AG09309 (cell line): ENCODE results near the gene LGI1.
A peak's percentile ranks its signal among the peaks of the same experiment; 100 is the strongest.
"Not testable (repeated sequence)": the region's sequence is repeated elsewhere in the genome, so short reads cannot be mapped to it uniquely, and the experiment has no call there.

Experiments
- DNase-seq: peaks from one replicate; pipeline ENCODE4 v3.0.0-alpha.2; 2010; ENCODE audit warnings: low read depth
- H3K4me3 ChIP-seq: 2 replicates; pipeline ENCODE4 v1.5.1; 2011; ENCODE audit warnings: mild to moderate bottlenecking, low read depth, low read length, moderate library complexity; ENCODE audit not compliant: control insufficient read depth
- TF ChIP-seq, protein P1 (sequence below): IDR thresholded peaks from 2 replicates; pipeline ENCODE4 v1.5.1; 2011; ENCODE audit warnings: mild to moderate bottlenecking, low read depth, low read length, inconsistent platforms; ENCODE audit not compliant: insufficient read depth, control insufficient read depth; ENCODE audit errors: missing control alignments

LGI1 gene

DNA sequence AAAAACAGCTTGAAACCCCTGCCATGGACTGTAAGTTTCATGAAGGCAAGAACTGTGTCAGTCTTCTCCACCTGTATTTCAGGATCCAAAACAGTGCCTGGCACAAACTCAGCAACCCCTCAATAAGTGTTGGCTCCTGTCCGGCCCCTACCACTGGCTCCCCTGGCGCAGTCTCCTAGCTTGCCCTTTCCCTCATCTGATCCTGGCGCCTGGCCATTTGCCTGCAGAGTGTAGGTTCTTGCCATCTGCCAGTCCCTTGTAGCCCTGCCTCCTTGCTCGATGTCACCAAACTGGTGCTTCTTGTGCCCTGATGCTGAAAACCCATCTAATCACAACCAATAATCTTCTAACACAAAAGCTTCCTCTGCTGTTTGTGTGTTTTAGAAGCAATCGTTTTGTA, 60.4 kb downstream of the LGI1 start:
- DNase-seq, result no peak
- H3K4me3 ChIP-seq, result no peak overlapping the region
- TF ChIP-seq, protein P1, sequence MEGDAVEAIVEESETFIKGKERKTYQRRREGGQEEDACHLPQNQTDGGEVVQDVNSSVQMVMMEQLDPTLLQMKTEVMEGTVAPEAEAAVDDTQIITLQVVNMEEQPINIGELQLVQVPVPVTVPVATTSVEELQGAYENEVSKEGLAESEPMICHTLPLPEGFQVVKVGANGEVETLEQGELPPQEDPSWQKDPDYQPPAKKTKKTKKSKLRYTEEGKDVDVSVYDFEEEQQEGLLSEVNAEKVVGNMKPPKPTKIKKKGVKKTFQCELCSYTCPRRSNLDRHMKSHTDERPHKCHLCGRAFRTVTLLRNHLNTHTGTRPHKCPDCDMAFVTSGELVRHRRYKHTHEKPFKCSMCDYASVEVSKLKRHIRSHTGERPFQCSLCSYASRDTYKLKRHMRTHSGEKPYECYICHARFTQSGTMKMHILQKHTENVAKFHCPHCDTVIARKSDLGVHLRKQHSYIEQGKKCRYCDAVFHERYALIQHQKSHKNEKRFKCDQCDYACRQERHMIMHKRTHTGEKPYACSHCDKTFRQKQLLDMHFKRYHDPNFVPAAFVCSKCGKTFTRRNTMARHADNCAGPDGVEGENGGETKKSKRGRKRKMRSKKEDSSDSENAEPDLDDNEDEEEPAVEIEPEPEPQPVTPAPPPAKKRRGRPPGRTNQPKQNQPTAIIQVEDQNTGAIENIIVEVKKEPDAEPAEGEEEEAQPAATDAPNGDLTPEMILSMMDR, result no peak

DNA sequence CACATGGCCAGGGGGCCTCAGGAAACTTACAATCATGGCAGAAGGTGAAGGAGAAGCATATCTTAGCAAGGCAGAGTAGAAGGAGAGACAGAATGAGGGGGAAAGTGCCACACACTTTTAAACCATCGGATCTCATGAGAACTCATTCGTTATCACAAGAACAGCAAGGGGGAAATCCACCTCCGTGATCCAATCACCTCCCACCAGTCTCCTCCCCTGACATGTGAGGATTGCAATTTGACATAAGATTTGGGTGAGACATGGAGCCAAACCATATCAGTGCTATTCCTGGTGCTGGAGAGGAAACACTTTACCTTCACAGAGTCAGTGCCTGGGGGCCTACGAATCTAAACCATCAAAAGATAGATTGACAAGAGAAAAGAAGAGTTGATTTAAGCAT, 61.8 kb downstream of the LGI1 start:
- DNase-seq, result no peak
- TF ChIP-seq, protein P1, result no peak
- no peak overlapping the region for H3K4me3 ChIP-seq

DNA sequence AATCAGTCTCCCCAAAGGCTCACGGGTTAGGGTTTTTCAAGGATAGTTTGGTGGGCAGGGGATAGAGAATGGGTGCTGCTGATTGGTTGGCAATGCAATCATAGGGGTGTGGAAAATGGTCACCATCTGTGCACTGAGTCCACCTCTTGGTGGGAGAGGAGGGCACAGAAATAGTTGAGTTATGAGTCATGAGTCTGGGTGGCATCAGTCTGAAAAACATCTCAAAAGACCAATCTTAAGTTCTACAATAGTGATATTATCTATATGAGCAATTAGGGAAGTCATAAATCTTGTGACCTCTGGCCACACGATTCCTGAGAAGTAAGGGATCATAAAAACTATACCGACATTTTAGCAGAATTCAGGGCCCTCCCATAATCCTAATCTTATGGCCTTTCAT, 62.7 kb downstream of the LGI1 start:
- no peak overlapping the region for H3K4me3 ChIP-seq
- DNase-seq, result no peak
- TF ChIP-seq, protein P1, result no peak

DNA sequence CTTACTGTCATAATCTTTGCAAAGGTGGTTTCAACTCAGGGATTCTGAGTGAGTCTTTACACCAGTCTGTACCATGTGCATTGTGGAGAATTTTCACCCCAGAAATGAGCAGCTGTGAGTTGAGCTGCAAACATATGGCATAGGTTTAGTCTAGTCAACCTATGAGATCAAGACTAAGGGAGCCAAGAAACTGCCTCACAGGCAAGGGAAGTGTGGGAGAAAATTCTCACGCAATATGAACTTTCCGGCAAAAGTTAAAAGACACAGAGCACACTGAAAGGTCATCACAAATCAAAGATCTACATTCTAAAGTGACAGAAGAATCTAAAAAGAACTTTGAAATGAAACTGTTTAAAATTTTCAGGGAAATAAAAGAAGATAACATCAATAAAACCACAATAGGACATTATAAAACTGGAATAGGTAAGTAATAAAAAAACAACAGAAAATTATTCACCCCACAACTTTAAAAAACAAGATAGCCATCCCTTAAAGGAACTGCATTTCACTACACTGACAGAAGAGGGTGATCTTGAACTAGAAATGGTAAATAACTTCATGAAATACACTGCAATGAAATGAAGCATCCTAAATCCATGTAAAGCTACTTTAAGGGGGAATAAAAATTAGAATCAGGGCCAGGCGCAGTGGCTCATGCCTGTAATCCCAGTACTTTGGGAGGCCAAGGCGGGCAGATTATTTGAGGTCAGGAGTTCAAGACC, 63.5 kb downstream of the LGI1 start:
- TF ChIP-seq, protein P1, result peak; percentile 44
- peak; percentile 21 for DNase-seq
- H3K4me3 ChIP-seq, result no peak overlapping the region

DNA sequence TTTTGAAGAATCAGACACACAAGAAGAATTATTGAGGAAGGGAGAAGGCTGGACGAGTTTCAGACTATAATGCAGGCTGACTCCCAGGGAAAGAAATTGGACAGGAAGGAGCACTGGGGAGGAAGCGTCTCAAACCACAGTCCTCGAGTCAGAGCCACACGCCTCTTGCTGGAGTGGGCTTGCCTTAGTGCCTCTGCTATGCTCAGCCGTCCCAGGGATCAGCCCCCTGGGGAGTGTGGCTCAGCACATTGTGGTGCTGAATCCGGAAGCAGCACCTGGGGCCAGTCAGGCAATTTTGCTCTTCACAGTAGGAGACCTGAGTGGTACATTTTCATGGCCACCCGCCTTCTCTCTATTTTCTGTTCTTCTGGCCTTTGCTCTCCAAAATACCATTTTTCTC, 68.6 kb downstream of the LGI1 start:
- TF ChIP-seq, protein P1, result no peak
- no peak overlapping the region for H3K4me3 ChIP-seq
- no peak for DNase-seq

DNA sequence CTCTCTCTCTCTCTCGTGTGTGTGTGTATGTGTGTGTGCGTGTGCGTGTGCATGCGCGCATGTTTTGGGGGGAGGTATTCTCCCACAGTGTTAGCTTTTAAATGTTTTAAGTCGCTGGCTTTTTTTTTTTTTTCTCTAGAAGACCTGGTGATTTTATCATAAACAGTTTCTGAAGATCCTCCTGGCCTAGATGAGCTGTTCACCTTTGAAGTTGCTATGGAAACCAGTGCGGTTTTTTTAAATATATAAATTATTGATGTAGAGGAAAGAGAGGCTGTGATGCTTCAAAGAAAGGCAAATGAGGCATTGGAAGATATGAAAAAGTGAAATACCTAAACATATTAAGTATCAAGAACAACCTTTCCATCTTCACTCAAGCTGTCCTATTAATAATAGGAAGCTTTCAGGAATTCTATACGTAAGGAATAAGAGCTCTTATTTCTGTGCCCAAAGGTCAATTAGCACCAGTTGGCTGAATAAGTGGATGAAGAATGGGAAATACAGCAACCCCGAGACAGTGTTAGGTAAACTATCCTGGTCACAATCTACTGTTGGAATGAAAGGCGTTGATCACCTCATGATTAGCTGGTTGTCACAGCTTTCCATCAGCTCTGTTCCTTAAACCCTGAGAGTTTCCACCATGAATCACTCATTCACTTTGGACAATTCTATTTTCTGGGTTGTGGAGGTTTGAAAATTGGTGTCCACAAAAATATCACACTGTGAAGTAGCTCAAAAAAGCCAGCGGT, 69.5 kb downstream of the LGI1 start:
- no peak for DNase-seq
- H3K4me3 ChIP-seq, result no peak overlapping the region
- TF ChIP-seq, protein P1, result no peak

DNA sequence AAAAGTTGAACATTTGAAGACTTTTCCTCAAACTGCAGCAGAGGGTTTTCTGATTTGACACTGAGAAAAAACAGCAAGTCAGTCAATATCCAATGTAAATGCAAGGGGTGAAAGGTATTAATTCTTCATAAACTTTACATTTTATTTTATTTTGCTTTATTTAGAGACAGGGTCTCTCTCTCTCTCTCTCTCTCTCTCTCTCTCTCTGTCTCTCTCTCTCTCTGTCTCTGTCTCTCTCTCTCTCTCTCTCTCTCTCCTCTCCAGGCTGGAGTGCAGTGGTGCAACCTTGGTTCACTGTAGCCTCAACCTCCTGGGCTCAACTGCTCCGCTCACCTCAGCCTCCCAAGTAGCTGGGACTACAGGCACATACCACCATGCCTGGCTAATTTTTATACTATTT, 73.3 kb downstream of the LGI1 start:
- not testable (repeated sequence) for H3K4me3 ChIP-seq

More for the DNA sequence above, 73.3 kb downstream of the LGI1 start:
- not testable (repeated sequence) for DNase-seq
